NCI-H345 treated with DMSO at 0.1 percent for 48 hours (cell line): Measurements from ENCODE around the gene MAGEA10.
"Not testable (repeated sequence)": the region's sequence is repeated elsewhere in the genome, so short reads cannot be mapped to it uniquely, and the experiment has no call there.

Experiments
- DNase-seq: peaks from one replicate; lab custom pipeline; 2025; ENCODE audit not compliant: unreplicated experiment; lab: John Stamatoyannopoulos, UW

Gene MAGEA10

DNA sequence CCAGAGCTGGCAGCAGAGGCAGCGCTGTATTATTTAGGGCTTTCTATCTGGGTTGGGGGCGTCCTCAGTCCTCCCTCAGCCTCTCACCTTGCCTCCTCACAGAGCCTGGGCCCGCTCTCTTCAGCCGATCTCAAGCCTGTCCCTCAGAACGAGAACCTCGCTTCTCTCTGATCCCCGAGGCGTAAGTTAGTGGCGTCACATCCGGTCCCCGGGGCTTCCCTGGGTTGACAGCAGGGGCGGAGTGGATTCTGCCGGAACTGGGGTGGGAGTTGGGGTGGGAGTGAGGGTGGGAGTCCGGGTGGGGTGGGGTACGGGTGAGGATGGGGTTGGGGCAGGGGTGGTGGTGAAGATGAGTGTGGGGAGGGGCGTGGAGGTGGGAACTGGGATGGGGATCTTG lies at the start of gene MAGEA10:
Gene MAGEA10 (minus strand): TSS at position 190 of the 397 bp plus-strand sequence. CDS start 2,957 bp downstream, outside the sequence.
- no peak for DNase-seq

DNA sequence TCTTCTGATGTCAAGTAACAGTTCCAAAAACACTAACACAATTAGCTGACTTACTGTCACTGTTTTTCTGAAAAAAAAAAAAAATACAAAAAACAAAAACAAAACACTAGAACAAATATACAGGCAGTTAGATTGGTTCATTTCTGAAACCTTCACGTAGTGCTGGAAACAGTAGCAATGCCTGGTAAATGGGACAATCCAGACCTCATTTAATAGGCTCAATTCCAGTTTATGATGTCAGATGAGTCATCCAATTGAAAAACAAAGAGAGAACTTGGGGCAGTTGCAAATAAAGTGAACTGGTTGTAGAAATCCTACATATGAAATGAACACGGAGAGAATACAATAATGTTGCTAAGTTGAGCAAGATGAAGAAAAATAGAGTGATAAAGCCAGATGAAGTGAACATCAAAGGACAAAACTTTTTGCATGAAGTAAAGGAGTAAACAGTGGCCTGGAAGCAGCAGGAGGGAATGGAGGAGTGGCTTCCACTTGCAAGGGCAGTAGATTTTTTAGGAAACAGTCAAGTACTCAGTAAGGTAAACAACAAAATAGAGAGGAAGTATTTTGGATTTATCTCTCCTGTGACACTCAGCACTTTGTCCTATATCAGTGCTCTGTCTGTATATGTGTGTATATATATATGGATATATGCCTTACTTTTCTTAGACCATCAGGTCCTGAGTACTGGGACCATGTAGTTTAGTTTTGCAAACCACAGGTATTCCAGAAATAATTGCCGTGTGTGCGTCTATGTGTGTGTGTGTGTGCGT lies 39.3 kb upstream of the MAGEA10 start:
- DNase-seq, result no peak

DNA sequence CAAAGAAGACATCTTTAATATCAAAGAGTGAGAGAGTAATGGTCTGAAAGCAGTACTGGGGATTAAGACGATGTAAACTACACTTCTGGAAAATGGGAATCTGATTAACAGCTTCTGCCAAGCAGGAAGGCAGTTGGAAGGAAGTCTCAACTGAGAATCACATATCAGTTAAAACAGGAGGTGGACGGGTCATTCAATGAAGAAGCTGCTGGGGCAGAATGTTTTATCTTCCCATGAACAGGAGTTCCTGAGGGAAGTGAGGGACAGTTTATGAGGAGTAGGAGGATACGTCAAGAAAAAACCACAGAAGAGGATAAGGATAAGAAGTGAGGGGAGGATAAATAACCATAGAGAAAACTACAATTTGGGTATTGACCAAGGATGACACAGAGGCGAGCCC lies 38.7 kb upstream of the MAGEA10 start:
- DNase-seq, result no peak

DNA sequence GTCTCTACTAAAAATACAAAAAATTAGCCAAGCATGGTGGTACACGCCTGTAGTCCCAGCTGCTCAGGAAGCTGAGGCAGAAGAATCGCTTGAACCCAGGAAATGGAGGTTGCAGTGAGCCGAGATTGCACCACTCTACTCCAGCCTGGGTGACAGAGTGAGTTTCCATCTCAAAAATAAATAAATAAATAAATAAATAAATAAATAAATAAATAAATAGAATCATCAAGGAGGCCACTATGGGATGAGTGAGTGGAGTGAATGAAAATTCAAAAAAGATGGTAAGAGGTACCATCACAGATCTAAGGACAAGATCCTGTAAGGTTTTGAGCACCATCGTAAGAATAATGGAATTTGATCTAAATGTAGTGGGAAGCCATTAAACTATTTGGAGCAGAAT lies 37.5 kb upstream of the MAGEA10 start:
- DNase-seq, result not testable (repeated sequence)

DNA sequence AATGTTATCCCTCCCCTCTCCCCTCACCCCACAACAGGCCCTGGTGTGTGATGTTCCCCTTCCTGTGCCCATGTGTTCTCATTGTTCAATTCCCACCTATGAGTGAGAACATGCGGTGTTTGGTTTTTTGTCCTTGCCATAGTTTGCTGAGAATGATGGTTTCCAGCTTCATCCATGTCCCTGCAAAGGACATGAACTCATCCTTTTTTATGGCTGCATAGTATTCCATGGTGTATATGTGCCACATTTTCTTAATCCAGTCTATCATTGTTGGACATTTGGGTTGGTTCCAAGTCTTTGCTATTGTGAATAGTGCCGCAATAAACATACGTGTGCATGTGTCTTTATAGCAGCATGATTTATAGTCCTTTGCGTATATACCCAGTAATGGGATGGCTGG lies 35.5 kb upstream of the MAGEA10 start:
- DNase-seq, result not testable (repeated sequence)

DNA sequence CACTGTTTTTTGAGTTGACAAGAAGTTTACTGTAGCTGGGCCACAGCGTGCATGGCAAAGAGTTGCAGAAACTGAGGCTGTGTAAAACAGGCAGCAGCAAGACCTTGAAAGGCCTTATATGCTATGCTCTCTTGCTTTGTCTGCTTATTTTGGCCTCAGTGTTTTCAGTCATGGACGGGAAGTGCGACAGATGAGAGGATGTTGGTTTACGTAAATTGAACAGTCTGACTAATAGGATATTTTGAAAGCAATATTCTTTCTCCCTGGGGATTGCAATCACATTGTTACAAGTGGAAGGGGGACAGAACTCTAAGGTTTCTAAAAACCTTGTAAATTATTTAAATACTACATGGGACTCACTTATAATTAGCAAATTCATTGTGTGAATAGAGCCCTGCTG lies 32.2 kb upstream of the MAGEA10 start:
- no peak for DNase-seq

DNA sequence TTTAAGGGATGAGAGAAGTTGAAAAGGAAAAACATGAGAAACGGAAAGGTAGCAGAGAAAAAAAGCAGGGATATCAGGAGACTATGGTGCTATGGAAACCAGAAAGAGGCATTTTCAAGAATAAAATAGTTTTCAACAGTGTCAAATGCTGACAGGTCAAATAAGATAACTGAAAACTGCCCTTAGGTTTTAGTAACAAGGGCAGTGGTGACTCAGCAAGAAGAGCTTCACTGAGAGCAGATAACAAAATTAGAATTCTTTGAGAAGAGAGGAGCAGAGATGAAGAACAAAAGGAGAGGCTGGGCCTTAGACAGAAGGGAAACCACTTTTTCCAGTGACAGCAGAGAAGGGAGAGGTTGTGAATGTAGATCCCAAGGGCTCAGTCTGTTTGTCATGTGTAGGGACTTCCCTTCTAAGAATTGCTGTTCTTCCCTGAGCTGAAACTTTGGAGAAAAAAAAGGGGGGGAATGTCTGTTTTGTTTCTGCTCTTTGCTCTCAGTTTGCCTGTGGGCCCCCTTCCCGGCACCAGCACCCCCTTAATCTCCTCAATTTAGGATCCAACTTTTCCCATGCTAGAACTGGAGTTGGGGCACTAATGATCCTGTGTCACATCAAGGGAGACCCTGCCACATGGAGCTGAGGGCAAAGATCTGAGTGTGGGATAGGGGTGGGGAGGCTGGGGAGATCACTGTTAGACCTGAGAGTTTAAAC lies 26.8 kb upstream of the MAGEA10 start:
- DNase-seq, result no peak

DNA sequence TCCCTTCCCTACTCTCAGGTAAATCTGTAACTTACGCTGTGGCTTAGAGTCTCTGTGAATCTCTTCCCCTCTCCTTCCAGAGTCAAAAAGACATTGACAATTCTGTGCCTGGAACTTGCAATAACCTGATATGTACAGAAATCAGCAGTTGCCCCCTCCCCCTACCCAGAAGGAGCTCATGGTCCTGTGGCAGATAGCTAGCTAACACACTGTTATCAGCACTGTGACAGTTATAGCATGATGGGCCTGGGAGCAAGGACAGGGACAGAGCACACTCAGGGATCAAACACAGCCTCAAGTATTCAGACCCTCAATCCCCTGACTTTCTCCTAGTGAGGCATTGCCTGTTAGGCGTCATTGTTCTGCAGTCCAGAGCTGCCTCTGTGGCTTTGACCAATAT lies 18.7 kb upstream of the MAGEA10 start:
- DNase-seq, result no peak

DNA sequence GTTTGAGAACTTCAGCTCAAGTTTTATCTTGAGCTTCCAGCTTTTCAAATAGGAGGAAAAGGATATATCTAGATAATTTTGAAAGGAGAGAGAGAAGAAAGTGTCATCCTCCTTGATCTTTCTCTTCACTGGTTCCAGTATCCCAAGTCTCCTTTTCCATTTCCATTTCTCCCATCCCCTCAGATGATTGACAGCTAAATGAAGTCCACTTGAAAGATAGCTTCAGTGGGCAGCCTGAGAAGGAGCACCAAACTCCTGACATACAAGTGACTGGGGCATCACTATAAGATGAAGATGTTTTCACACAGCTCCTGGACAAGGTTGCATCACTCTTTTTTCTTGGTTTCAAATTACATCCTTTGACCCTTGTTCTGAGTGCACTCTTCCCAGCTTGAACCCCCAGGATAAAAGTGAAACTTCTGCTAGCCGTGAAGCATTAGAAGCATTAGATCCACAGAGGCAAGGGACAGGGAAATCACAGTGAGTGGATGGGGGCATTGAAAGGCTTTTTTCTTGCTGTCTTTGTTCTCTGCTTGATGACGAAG lies 17.5 kb upstream of the MAGEA10 start:
- DNase-seq, result no peak

DNA sequence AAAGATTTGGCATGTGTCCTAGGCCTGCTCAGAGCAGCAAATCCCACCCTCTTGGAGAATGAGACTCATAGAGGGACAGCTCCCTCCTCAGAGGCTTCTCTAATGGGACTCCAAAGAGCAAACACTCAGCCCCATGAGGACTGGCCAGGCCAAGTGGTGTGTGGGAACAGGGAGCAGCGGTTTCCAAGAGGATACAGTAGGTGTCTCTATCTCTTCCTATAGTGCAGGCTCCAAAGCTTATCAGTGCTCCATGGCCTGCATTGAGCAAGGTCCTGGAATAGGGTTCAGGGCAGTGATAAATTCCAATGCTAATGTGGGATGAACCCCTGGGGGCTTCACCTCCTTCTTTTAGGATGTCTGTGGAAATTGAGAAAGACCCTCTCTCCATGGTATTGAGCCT lies 15.7 kb upstream of the MAGEA10 start:
- no peak for DNase-seq

DNA sequence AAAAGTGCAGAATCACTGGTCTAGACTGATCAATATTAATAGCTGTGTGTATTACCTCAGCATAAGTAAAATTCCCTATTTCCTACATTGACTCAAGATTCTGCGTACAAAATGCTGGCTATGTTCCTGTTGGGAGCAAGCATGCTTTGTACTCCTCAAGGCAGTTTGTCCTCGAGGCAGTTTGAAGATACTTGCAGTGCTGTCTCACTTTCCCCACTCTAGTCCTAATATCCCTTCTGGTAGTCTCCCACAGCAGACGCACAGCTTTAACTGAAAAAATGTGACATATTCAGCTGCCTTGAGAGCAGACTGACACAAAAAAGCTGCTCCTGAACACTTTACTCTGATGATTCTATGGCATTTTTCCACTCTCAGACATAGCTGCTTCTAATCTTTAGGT lies 12.9 kb upstream of the MAGEA10 start:
- DNase-seq, result no peak

DNA sequence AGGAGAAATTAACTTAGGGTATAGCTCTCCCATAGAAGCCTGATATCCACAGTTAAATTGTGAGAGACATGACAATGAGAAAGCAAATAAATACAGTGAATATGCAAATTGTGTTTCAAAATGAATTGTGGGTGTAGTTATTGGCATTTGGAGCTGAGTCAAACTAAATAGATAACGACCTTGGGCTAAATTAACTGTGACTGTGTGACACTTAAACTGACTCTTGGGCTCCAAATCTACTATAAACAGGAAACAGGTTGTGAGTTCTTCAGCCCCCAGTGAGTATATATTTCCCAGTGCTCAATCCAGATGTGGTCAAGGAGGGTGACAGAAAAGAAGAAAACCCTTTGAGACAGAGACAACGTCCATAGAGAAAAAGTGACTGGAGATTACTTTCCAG lies 11.3 kb upstream of the MAGEA10 start:
- no peak for DNase-seq

DNA sequence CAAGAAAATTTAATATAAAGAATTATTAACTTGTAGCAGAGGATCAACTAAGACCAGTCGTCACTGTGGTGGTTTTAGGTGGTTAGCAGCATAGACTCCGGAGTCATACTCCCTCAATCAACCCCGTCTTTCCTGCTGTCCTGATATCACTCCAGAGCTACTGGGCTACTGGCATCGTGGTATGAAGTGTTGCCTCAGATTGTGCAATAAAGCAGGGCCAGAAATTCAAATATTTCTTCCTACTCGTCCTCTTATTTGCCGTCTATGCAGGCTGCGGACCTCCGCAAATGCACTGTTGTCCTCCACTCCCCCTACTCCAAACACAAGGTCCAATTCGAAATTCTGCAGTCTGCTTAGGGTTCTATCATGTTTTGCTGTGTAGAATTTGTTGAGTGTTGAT lies 1.2 kb upstream of the MAGEA10 start:
- DNase-seq, result no peak

DNA sequence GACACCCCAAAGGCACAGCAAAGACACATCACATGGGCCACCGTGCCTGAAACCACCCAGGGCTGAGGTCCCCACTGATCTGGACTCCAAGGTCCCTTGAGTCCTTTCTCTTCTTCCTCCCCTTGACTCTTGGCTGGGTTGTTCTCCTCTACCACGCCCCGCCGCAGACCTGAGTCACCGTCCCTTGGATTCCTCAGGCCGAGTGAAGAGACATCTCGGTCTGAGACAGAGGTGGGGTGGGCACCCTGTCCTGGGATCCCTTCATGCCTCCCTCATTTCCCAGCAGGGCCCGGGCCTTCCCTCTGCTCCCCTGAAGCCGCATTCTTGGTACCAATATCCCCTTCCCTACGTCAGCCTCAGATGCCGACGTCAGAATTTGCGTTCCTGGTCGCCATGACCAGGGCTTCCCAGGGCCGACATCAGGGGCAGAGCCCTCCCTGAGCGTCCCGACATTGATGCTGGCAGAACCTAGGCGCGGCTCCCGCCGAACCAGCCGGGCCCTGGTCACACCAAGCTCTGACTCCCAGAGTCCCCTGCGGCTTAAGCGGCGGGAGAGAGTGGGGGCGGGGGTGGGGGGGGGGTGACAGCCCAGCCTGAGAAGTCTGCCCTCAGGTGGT lies 498 bp downstream of the MAGEA10 start:
- DNase-seq, result no peak

DNA sequence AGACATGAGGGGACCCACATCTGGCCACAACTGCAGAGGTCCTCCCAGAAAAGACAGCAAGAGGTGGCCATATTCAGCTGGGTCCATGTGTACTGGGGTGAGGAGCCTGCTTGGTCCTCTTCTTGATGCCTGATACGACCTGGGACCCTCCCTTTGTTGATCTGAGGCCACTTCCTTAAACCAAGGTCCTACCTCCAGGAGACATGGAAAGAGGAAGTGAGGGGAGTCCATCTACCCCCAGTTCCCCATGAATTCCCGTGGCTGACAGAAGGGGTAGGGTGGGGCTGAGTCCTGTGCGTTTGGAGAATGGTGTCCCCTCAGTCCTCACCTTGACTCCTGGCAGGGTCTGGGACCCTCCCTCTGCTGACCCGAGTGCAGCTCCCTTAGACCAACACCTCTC lies 2.1 kb downstream of the MAGEA10 start:
- no peak for DNase-seq

DNA sequence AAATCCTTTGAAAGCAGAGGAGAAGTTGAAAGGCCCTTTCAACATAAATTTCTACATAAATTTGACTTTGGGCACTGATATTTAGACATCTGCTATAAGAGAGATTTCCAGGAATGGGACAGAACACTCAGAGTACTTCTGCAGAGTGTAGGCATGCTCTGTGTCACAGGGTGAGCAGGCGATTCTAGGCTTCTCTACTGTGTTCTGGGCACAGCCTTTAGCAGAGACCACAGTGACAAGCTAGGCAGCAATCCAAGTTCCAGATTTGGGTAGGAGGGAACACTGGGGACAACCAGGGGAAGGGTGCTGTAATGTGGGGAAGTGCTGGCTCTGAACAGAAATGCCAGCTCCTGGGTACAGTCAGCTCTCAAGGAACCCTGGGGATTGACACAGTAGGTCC lies 6.9 kb downstream of the MAGEA10 start:
- DNase-seq, result no peak

DNA sequence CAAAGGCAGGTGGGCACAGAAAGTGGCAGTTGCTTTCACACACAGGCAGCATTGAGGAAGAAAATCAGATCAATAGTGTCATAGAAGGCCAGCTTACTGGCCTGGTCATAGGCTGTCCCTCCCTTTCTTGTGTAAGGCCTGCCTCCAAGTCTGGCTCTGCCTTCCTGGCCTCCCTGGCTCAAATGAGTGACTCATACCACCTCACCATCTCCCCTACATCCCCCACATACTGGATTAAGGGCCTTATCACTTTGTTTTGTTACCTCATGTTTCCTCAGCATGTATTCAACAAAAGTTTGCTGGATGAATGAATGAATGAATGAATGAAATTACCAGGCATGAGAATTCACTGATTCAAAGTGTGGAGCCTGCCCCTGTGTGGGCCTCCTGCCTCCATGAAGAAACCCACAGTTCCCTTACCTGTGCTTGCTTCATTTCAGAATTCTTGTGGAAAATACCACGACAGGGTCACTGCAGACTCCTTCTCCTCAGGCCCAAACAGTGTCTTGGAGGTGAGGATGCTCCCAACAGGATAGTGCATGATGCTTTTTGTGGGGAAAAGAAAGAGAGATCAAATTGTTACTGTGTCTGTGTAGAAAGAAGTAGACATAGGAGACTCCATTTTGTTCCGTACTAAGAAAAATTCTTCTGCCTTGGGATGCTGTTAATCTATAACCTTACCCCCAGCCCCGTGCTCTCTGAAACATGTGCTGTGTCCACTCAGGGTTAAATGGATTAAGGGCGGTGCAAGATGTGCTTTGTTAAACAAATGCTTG lies 9.1 kb downstream of the MAGEA10 start:
- DNase-seq, result not testable (repeated sequence)

DNA sequence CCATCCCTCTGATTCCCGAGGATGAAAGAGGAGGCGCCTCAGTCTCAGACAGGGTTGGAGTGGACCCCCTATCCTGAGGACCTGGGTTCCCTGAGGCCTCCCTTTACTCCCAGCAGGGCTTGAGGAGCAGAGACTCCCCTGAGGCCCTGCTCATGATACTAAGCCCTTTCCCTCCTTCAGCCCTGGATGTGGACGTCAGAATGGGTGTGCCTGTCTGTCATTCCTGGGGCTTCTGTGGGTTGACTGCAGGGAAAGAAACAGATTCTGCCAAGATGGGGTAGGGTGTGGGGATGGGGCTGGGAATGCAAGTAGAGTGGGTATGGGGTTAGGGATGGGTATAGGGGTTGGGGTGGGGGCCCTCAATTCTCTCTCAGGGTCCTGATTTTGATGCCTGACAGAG lies 21.1 kb downstream of the MAGEA10 start:
- no peak for DNase-seq

DNA sequence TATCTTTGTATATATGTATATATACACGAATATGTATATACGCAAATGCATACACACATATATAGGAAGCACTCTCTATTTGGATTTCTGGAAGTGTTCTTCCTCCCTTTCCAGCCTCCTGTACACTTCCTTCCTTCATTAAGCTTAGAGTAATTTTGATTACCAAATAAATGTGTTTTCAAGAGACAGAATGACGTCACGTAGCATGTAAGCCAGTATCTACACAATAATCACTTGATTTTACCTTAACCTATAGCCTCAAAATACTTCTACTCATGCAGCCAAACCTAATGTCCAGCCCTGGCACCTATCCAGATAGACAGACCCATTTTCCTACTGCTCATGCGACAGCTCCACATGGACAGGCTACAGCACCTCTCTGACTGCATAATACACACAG lies 29.9 kb downstream of the MAGEA10 start:
- no peak for DNase-seq

DNA sequence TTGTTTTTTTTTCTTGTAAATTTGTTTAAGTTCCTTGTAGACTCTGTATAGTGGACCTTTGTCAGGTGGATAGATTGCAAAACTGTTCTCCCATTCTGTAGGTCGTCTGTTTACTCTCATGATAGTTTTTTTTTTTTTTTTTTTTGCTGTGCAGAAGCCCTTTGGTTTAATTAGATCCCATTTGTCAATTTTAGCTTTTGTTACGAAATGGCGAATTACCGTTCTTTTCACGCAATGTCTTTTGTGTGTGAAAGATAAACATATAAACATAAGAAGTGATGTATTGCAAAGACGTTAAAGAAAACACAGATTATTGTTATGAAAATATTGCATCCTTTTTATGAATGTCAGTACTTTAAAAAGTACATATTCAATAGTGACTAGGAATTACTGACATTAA lies 34.5 kb downstream of the MAGEA10 start:
- DNase-seq, result no peak

DNA sequence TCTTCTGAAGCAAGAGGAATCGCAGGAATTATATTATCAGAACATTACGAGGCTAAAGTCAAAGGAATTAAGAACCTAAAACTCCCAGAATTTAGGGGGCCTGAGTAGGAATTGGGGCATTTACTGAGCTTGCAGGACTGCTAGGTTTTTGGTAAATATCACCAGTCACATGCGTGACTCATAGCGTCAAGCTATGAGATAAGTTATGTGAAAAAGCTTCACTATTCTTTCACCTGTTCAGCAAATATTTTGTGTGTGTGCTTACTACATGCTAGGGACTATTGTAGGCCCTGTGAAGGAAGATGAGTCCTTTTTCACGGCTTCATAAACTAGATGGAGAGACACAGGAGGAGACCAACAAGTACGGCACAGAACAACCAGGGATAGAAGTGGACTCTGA lies 52.2 kb downstream of the MAGEA10 start:
- DNase-seq, result no peak
